Ovary (tissue), 3 donors: ENCODE results near the gene CFAP65.

Experiments
- POLR2A ChIP-seq: fragments of 450-650 bp; IDR thresholded peaks from one replicate; pipeline ENCODE4 v1.6.1; 2017; ENCODE audit warnings: antibody characterized with exemption, mild to moderate bottlenecking, moderate library complexity
- TF ChIP-seq, protein P1 (sequence below), 3 donors: fragments of 450-650 bp in 2 of 3; fragments of 200-600 bp in 1 of 3; IDR thresholded peaks; one replicate each; pipeline versions ENCODE4 v1.5.1 to v1.8.0; 2016 to 2022; ENCODE audit warnings: antibody characterized with exemption in 3 of 3, mild to moderate bottlenecking in 1 of 3
- donor health status: DM: no; HTN: no; CAD: no.

DNA sequence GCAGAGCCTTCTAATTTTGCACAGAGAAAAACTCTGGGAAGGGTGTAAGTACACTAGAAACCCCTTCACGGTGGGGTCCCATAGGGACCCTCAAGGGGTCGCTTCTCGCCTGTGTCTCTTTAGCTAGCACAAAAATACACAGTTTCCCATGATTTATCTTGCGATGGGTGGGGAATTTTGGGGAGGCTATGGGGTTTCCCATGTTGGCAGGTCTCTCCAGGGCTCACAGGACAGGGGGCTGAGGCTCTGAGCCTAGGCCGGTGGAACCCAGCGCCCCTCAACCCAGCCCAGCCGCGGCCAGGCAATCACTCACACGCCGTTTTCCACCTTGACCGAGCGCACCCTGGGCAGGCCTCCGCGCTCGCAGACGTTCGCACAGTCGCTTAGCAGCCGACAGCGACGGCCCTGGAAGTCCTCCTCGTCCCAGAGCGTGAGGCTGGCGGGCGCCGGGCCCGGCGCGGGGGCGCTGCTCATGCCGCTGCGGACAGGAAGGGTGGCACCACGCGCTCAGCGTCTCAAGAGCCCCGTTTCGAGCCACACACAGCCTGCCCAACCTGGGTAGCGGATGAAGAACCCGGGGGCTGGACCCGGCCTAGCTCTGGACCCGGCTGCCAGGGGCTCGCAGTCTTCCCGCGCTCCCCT lies 48.5 kb downstream of the CFAP65 start:
- TF ChIP-seq, protein P1, sequence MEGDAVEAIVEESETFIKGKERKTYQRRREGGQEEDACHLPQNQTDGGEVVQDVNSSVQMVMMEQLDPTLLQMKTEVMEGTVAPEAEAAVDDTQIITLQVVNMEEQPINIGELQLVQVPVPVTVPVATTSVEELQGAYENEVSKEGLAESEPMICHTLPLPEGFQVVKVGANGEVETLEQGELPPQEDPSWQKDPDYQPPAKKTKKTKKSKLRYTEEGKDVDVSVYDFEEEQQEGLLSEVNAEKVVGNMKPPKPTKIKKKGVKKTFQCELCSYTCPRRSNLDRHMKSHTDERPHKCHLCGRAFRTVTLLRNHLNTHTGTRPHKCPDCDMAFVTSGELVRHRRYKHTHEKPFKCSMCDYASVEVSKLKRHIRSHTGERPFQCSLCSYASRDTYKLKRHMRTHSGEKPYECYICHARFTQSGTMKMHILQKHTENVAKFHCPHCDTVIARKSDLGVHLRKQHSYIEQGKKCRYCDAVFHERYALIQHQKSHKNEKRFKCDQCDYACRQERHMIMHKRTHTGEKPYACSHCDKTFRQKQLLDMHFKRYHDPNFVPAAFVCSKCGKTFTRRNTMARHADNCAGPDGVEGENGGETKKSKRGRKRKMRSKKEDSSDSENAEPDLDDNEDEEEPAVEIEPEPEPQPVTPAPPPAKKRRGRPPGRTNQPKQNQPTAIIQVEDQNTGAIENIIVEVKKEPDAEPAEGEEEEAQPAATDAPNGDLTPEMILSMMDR (IDR thresholded peaks at IDR 0.05) = no peak
- TF ChIP-seq POLR2A = no peak
